Stomach (tissue), 4 donors: ENCODE results near the gene AGPS.

Experiments
- POLR2A ChIP-seq, 4 donors: fragments of 450-650 bp; IDR thresholded peaks; one replicate each; pipeline ENCODE4 v1.6.1; 2016; ENCODE audit warnings: antibody characterized with exemption in 4 of 4, control low read depth in 2 of 4, mild to moderate bottlenecking in 1 of 4, moderate library complexity in 1 of 4
- POLR2AphosphoS5 ChIP-seq, 3 donors: sonication (generic); formaldehyde crosslinking; IDR thresholded peaks; one replicate each; pipeline ENCODE4 v1.6.1; 2016; ENCODE audit warnings: antibody characterized with exemption in 3 of 3
- TF ChIP-seq, protein P1 (sequence below), 7 experiments: fragments of 450-650 bp in 4 of 7; fragments of 200-600 bp in 3 of 7; sonication (generic) in 3 of 7; IDR thresholded peaks; one replicate each; pipeline ENCODE4 v1.5.1; 2016 to 2019; ENCODE audit warnings: antibody characterized with exemption in 7 of 7, control low read depth in 2 of 7, mild to moderate bottlenecking in 1 of 7

DNA sequence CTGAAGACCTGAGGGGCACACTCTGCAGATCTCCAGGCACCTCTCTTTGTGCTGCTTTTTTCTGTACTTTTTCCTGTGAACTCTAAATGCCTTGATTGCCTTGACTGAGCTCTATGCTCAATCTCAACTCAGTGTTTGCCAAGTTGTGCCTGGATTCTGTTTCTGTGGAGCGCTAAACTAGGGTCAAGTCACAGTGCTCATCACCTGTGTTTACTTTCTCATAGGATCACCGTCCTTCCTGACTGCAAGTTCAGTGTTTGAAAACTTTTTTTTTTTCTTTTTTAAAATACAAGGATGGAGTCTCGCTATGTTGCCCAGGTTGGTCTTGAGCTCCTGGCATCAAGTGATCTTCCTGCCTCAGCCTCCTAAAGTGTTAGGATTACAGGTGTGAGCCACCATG, 62.6 kb downstream of the AGPS start:
- TF ChIP-seq, protein P1, sequence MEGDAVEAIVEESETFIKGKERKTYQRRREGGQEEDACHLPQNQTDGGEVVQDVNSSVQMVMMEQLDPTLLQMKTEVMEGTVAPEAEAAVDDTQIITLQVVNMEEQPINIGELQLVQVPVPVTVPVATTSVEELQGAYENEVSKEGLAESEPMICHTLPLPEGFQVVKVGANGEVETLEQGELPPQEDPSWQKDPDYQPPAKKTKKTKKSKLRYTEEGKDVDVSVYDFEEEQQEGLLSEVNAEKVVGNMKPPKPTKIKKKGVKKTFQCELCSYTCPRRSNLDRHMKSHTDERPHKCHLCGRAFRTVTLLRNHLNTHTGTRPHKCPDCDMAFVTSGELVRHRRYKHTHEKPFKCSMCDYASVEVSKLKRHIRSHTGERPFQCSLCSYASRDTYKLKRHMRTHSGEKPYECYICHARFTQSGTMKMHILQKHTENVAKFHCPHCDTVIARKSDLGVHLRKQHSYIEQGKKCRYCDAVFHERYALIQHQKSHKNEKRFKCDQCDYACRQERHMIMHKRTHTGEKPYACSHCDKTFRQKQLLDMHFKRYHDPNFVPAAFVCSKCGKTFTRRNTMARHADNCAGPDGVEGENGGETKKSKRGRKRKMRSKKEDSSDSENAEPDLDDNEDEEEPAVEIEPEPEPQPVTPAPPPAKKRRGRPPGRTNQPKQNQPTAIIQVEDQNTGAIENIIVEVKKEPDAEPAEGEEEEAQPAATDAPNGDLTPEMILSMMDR (IDR thresholded peaks at IDR 0.05) = no peak
- TF ChIP-seq POLR2AphosphoS5 (IDR thresholded peaks at IDR 0.05) = no peak
- no peak for TF ChIP-seq POLR2A (IDR thresholded peaks at IDR 0.05)
